AG08395 (cell line): Measurements from ENCODE around the gene MTCH2.
"Not testable (repeated sequence)": the region's sequence is repeated elsewhere in the genome, so short reads cannot be mapped to it uniquely, and the experiment has no call there.

Experiments
- DNase-seq: peaks from one replicate; pipeline ENCODE4 v3.0.0; 2012; ENCODE audit warnings: mixed read lengths, low spot score

MTCH2 gene

GRCh38 chr11:47636331-47636730, 6.0 kb downstream of the MTCH2 start:
- DNase-seq, result not testable (repeated sequence)

GRCh38 chr11:47631473-47631872, 10.9 kb downstream of the MTCH2 start:
- no peak for DNase-seq

GRCh38 chr11:47628026-47628425, 14.3 kb downstream of the MTCH2 start:
- DNase-seq, result no peak

GRCh38 chr11:47626234-47626633, 16.1 kb downstream of the MTCH2 start:
- no peak for DNase-seq

GRCh38 chr11:47620836-47621378, 21.5 kb downstream of the MTCH2 start:
- no peak for DNase-seq

GRCh38 chr11:47617417-47617809, 24.9 kb downstream of the MTCH2 start:
- DNase-seq, result peak; percentile 36

GRCh38 chr11:47616726-47617416, 25.5 kb downstream of the MTCH2 start:
- DNase-seq, result peak; percentile 78

- no peak for DNase-seq
These were observed 27.1 kb downstream of the MTCH2 start for GRCh38 chr11:47615249-47615648.

- DNase-seq, result no peak
These were observed 31.0 kb downstream of the MTCH2 start for GRCh38 chr11:47611348-47611794.

GRCh38 chr11:47609675-47610074, 32.7 kb downstream of the MTCH2 start:
- DNase-seq, result no peak

- DNase-seq, result peak; percentile 86
These were observed 35.0 kb downstream of the MTCH2 start for GRCh38 chr11:47607380-47607779.

GRCh38 chr11:47606731-47607130, 35.6 kb downstream of the MTCH2 start:
- no peak for DNase-seq

GRCh38 chr11:47605921-47606320, 36.4 kb downstream of the MTCH2 start:
- DNase-seq, result no peak

GRCh38 chr11:47603295-47603694, 39.1 kb downstream of the MTCH2 start:
- DNase-seq, result peak; percentile 46

GRCh38 chr11:47599902-47600301, 42.5 kb downstream of the MTCH2 start:
- DNase-seq, result no peak

- DNase-seq, result no peak
These were observed 46.4 kb downstream of the MTCH2 start for GRCh38 chr11:47595967-47596366.

GRCh38 chr11:47595029-47595428, 47.3 kb downstream of the MTCH2 start:
- no peak for DNase-seq

- no peak for DNase-seq
These were observed 48.2 kb downstream of the MTCH2 start, which contains the start of gene C1QTNF4 for GRCh38 chr11:47593934-47594855. Gene C1QTNF4 (minus strand): TSS chr11:47594411. CDS start chr11:47590810, 3,601 bp downstream.

- no peak for DNase-seq
These were observed 48.8 kb downstream of the MTCH2 start for GRCh38 chr11:47593492-47593933.

- no peak for DNase-seq
These were observed 49.4 kb downstream of the MTCH2 start for GRCh38 chr11:47592970-47593369.

- DNase-seq, result no peak
These were observed 50.1 kb downstream of the MTCH2 start for GRCh38 chr11:47592251-47592650.

- DNase-seq, result no peak
These were observed 50.6 kb downstream of the MTCH2 start for GRCh38 chr11:47591764-47592163.
